Activated B cell treated with CpG ODN at 0.5 μM for 24 hours (primary cell): ENCODE data around the gene GDF2. TPM values are rescaled to one million over a fixed set of nuclear protein-coding genes. Genes with fewer than 3 reads are reported as not detected.
A peak's percentile ranks its signal among the peaks of the same experiment; 100 is the strongest.

ENCODE experiments used
- ATAC-seq: fragments of 200-7000 bp; cut with Tn5 transposase; one replicate; pipeline ENCODE4 v1.10.0; 2021; ENCODE audit warnings: low read depth, mild to moderate bottlenecking, moderate library complexity
- CTCF ChIA-PET: fragments of 350-600 bp; sonication (Branson Sonifier 250); formaldehyde crosslinking; loops from one replicate; lab custom pipeline; 2021; ENCODE audit warnings: antibody characterized with exemption; lab: Charles Lee
- POLR2A ChIA-PET: fragments of 350-600 bp; sonication (Branson Sonifier 250); formaldehyde crosslinking; loops from one replicate; lab custom pipeline; 2021; ENCODE audit warnings: antibody characterized with exemption; lab: Charles Lee
- DNase-seq: peaks from one replicate; pipeline ENCODE4 v3.0.0; 2022
- H3K27ac Mint-ChIP-seq: one replicate; pipeline ENCODE4 v1.8.0; 2020; ENCODE audit warnings: mixed read lengths
- H3K27me3 Mint-ChIP-seq: one replicate; pipeline ENCODE4 v1.8.0; 2021; ENCODE audit warnings: mixed read lengths
- H3K36me3 Mint-ChIP-seq: one replicate; pipeline ENCODE4 v1.8.0; 2021; ENCODE audit warnings: low read depth, mixed read lengths
- H3K4me1 Mint-ChIP-seq: one replicate; pipeline ENCODE4 v1.8.0; 2021; ENCODE audit warnings: mixed read lengths
- H3K4me3 Mint-ChIP-seq: one replicate; pipeline ENCODE4 v1.8.0; 2020; ENCODE audit warnings: mild to moderate bottlenecking, mixed read lengths
- H3K9me3 Mint-ChIP-seq: one replicate; pipeline ENCODE4 v1.8.0; 2020; ENCODE audit warnings: mixed read lengths
- CTCF ChIP-seq: fragments of 200-600 bp; IDR thresholded peaks from one replicate; pipeline ENCODE4 v1.8.0; 2022; ENCODE audit warnings: antibody characterized with exemption, mild to moderate bottlenecking
- intact Hi-C: fragments of 100-400 bp; cut with micrococcal nuclease; formaldehyde crosslinking; loops from one replicate; pipeline ENCODE4 v1.15.1; 2024
- total RNA-seq: library from RNA; stranded (reverse); gene quantifications from 2 replicates; pipeline ENCODE4 v1.2.3, GENCODE V29; 2022

GDF2 gene
- total RNA-seq, 1 donor from 2014 or later, result not detected

DNA sequence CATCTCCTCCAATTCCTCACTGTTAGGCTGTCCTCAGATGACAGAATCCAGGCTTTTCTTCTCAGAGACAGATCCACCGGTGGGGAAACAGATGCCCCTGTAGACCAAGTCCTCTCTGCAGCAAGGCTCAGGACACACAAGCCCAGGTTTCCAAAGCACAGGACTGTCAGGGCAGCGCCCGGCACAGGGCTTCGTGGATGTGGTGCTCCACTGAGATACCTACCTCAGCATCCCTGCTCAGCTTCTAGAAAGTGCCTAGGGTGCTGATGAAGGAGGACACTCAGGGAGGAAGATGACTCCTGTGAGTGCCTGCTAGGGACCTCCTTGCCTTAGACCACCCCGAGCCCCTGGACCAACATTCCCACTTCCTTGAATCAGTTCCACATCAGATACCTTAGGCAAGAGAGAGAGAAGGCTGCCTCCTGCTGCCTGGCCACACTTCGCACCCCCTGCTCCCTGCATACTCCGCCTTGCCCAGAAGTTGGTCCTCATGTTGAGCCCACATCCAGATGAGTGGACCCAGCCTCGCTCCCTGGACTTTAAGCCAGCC lies 17.0 kb downstream of the GDF2 start:
- no peak for TF ChIP-seq CTCF
- POLR2A ChIA-PET, result no interaction called here
- CTCF ChIA-PET, result interaction anchor here (0.8 to 1.2 kb wide), 2 partner anchors 14 to 292 kb away, joined by 3 to 4 read pairs; no protein-coding TSS in a partner anchor
- H3K27ac Mint-ChIP-seq, result no peak overlapping the region
- peaks cover 6% of the 10 kb centered on the region for H3K4me1 Mint-ChIP-seq
- no peaks in the 10 kb centered on the region for H3K36me3 Mint-ChIP-seq
- H3K9me3 Mint-ChIP-seq, result no peaks in the 10 kb centered on the region
- H3K4me3 Mint-ChIP-seq, result no peak overlapping the region
- intact Hi-C loops, result no loop called here
- no peak for ATAC-seq
- DNase-seq, result no peak
- peaks cover 17% of the 10 kb centered on the region for H3K27me3 Mint-ChIP-seq

DNA sequence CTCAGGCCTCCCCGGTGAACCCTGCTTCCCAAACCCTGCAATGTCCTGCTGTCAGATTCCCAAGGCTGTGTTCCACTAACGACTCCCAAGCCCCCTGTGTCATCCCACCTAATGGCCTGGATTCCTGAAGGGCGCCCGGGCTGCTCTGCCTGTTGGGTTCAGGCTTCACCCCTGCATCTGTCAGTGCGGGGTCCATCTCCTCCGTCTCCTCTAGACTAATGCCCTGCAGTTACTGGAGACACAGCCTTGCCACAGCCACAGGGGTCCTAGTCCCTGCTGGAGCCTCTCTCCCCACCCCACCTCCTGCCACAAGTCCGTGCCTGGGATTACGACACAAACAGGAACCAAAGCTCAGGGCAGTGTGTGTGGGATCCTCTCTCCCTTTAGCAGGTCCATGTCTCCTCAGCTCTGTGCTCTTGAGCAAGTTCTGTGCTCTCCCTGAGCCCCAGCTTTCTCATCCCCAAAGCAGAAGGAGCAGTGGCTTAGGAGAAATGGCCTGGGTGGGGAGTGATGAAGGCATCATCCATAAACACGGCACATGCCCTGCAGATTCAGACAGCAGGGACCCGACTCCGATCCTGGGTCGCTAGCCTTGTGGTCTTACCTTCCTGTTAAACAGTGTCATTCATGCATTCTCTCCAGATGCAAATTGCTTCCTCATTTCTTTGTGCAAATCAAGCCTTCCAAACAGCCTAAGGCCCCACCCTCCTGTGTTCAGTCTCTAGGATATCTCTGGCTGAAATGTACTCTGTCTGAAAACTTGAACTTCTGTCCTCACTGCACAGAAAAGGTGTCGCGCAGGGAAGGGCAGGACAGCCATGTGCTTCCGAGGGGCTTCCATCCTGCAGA lies 17.7 kb downstream of the GDF2 start:
- TF ChIP-seq CTCF, result no peak
- ATAC-seq (no peak), DNase-seq (no peak)
- Mint-ChIP-seq H3K4me3 (no peak overlapping the region), H3K4me1 (peaks cover 6% of the 10 kb centered on the region), H3K9me3 (no peaks in the 10 kb centered on the region), H3K36me3 (no peaks in the 10 kb centered on the region), H3K27me3 (peaks cover 16% of the 10 kb centered on the region), H3K27ac (no peak overlapping the region)
- intact Hi-C loops, result loop anchor here (1.0 kb wide), 2 partner anchors 293 to 316 kb away; no protein-coding TSS in a partner anchor
- ChIA-PET CTCF (interaction anchor here (0.9 to 1.1 kb wide), 5 partner anchors 13 to 316 kb away, joined by 3 to 6 read pairs (median 3); no protein-coding TSS in a partner anchor), POLR2A (no interaction called here)

GRCh38 chr10:47340608-47341170 lies 18.4 kb downstream of the GDF2 start:
- DNase-seq (peak; percentile 54), ATAC-seq (peak; percentile 47)
- H3K9me3 Mint-ChIP-seq, result no peaks in the 10 kb centered on the region
- ChIA-PET CTCF (interaction anchor here (0.7 to 1.1 kb wide), 6 partner anchors 8 to 316 kb away, joined by 3 to 6 read pairs (median 3); no protein-coding TSS in a partner anchor), POLR2A (no interaction called here)
- peaks cover 6% of the 10 kb centered on the region for H3K4me1 Mint-ChIP-seq
- TF ChIP-seq CTCF, result peak; percentile 98
- H3K36me3 Mint-ChIP-seq, result no peaks in the 10 kb centered on the region
- intact Hi-C loops, result loop anchor here (1.0 kb wide), 2 partner anchors 293 to 316 kb away; no protein-coding TSS in a partner anchor
- H3K27ac Mint-ChIP-seq, result no peak overlapping the region
- H3K4me3 Mint-ChIP-seq, result no peak overlapping the region
- H3K27me3 Mint-ChIP-seq, result peaks cover 15% of the 10 kb centered on the region

GRCh38 chr10:47344996-47345870 lies 23.0 kb downstream of the GDF2 start:
- Mint-ChIP-seq H3K27me3 (peaks cover 4% of the 10 kb centered on the region), H3K4me3 (no peak overlapping the region), H3K4me1 (peaks cover 3% of the 10 kb centered on the region), H3K9me3 (no peaks in the 10 kb centered on the region), H3K27ac (no peak overlapping the region), H3K36me3 (no peaks in the 10 kb centered on the region)
- intact Hi-C loops, result no loop called here
- ATAC-seq (no peak), DNase-seq (no peak)
- ChIA-PET POLR2A (no interaction called here), CTCF (interaction anchor here (0.9 kb wide), 1 partner anchor 321 kb away, joined by 3 read pairs; no protein-coding TSS in a partner anchor)
- TF ChIP-seq CTCF, result no peak
